Body of pancreas (tissue), 4 donors: ENCODE data around the gene SUPV3L1.

Source experiments
- POLR2A ChIP-seq, 3 donors: fragments of 450-650 bp; IDR thresholded peaks; one replicate each; pipeline ENCODE4 v1.6.1; 2016; ENCODE audit warnings: antibody characterized with exemption in 3 of 3, mild to moderate bottlenecking in 2 of 3
- TF ChIP-seq, protein P1 (sequence below), 7 experiments: fragments of 450-650 bp in 4 of 7; fragments of 200-600 bp in 3 of 7; sonication (generic) in 3 of 7; IDR thresholded peaks; one replicate each; pipeline ENCODE4 v1.5.1; 2016 to 2019; ENCODE audit warnings: antibody characterized with exemption in 7 of 7

DNA sequence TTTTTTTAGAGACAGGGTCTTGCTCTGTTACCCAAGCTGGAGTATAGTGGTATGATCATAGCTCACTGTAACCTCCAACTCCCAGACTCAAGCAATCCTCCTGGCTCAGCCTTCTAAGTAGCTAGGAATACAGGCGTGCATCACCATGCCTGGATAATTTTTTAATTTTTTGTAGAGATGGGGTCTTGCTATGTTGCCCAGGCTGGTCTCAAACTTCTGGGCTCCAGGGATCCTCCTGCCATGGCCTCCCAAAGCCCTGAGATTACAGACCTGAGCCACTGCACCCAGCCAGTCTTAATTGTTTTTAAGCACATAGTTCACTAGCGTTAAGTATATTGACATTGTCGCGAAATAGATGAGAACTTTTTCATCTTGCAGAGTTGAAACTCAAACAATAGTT lies 2.0 kb downstream of the SUPV3L1 start:
- TF ChIP-seq, protein P1, sequence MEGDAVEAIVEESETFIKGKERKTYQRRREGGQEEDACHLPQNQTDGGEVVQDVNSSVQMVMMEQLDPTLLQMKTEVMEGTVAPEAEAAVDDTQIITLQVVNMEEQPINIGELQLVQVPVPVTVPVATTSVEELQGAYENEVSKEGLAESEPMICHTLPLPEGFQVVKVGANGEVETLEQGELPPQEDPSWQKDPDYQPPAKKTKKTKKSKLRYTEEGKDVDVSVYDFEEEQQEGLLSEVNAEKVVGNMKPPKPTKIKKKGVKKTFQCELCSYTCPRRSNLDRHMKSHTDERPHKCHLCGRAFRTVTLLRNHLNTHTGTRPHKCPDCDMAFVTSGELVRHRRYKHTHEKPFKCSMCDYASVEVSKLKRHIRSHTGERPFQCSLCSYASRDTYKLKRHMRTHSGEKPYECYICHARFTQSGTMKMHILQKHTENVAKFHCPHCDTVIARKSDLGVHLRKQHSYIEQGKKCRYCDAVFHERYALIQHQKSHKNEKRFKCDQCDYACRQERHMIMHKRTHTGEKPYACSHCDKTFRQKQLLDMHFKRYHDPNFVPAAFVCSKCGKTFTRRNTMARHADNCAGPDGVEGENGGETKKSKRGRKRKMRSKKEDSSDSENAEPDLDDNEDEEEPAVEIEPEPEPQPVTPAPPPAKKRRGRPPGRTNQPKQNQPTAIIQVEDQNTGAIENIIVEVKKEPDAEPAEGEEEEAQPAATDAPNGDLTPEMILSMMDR (IDR thresholded peaks at IDR 0.05) = no peak
- no peak for TF ChIP-seq POLR2A (IDR thresholded peaks at IDR 0.05)
